ENCODE measurements around the gene ORAI3. TPM values are rescaled to one million over a fixed set of nuclear protein-coding genes. Genes with fewer than 3 reads are reported as not detected.

The ORAI3 gene
- polyA plus RNA-seq, 1 of the 3 experiments (the other 2 are of a cell fraction): 29.0 TPM

- H2AFZ ChIP-seq (ENCODE audit: low read depth): peak overlapping the region; percentile 83
- H3K9me3 ChIP-seq: no peaks in the 10 kb centered on the region
- H3K9me2 ChIP-seq: no peaks in the 10 kb centered on the region
- peaks cover 3 to 12% of the 10 kb centered on the region in 2 experiments for H3K36me3 ChIP-seq (replicated peaks in 1 of 2; ENCODE audit: control insufficient read depth in 1 of 2, insufficient read depth in 2 of 2, low read length in 1 of 2)
- ChIA-PET CTCF (interaction anchor here (0.7 to 7.4 kb wide), 6 partner anchors 16 to 108 kb away, joined by 4 to 48 read pairs (median 6); no protein-coding TSS in a partner anchor), POLR2A (interaction anchor here (0.6 to 1.0 kb wide), 3 partner anchors 20 to 147 kb away, joined by 3 to 6 read pairs (median 4); no protein-coding TSS in a partner anchor)
- H3K4me2 ChIP-seq: peak overlapping the region; percentile 88
- H3K79me2 ChIP-seq (ENCODE audit: insufficient read depth): peaks cover 14% of the 10 kb centered on the region
- peak overlapping the region; percentile 88 to 91 for H3K27ac ChIP-seq (ENCODE audit: low read depth in 2 of 2, low read length in 1 of 2)
- DNase-seq: peak; percentile 92
- peak overlapping the region; percentile 72 to 80 for H3K4me3 ChIP-seq (ENCODE audit: low read depth in 2 of 2, low read length in 1 of 2)
- H3F3A ChIP-seq (replicated peaks; ENCODE audit: insufficient read depth): peaks cover 16% of the 10 kb centered on the region
- no peaks in the 10 kb centered on the region for H3K27me3 ChIP-seq (ENCODE audit: insufficient read depth)
- WGBS (ENCODE audit: low lambda C conversion rate): 1% methylated on average over 26 of the region's 37 CpGs
- peak overlapping the region; percentile 66 for H3K9ac ChIP-seq
- no peaks in the 10 kb centered on the region for H4K20me1 ChIP-seq (ENCODE audit: insufficient read depth)
- H3K4me1 ChIP-seq (ENCODE audit: control insufficient read depth in 1 of 2, insufficient read depth in 2 of 2, low read depth in 1 of 2, low read length in 1 of 2): peaks cover 0 to 15% of the 10 kb centered on the region in 2 experiments; a peak in 1 of 4 replicates
- TF ChIP-seq MXI1 (IDR thresholded peaks at IDR 0.05; ENCODE audit: low read depth, low read length) (0 out of 2 replicates have a peak, but pooled peaks have one; percentile 57), POLR2AphosphoS5 (IDR thresholded peaks at IDR 0.05; ENCODE audit: low read depth, low read length) (peak; percentile 51; the same call in 1 of the 2 replicates), RFX5 (IDR thresholded peaks at IDR 0.05; ENCODE audit: low read length) (no peak), JUND (IDR thresholded peaks at IDR 0.05) (no peak), IRF3 (IDR thresholded peaks at IDR 0.05; ENCODE audit: low read depth, low read length) (no peak), TEAD4 (IDR thresholded peaks at IDR 0.05; ENCODE audit: borderline replicate concordance, insufficient read depth) (no peak), SIN3A (IDR thresholded peaks at IDR 0.05; ENCODE audit: borderline replicate concordance, low read depth, low read length) (0 out of 2 replicates have a peak, but pooled peaks have one; percentile 52), TAF1 (IDR thresholded peaks at IDR 0.05; ENCODE audit: borderline replicate concordance, low read depth, low read length) (peak; percentile 16; the same call in 1 of the 2 replicates), TCF12 (IDR thresholded peaks at IDR 0.05) (no peak), SMC3 (IDR thresholded peaks at IDR 0.05; ENCODE audit: low read depth, low read length) (peak; percentile 90), GATA2 (CRISPR knock-in tag; IDR thresholded peaks at IDR 0.05) (0 out of 2 replicates have a peak, but pooled peaks have one; percentile 14), RAD21 (IDR thresholded peaks at IDR 0.05; ENCODE audit: low read length) (peak; percentile 96)
- TF ChIP-seq, protein P1, sequence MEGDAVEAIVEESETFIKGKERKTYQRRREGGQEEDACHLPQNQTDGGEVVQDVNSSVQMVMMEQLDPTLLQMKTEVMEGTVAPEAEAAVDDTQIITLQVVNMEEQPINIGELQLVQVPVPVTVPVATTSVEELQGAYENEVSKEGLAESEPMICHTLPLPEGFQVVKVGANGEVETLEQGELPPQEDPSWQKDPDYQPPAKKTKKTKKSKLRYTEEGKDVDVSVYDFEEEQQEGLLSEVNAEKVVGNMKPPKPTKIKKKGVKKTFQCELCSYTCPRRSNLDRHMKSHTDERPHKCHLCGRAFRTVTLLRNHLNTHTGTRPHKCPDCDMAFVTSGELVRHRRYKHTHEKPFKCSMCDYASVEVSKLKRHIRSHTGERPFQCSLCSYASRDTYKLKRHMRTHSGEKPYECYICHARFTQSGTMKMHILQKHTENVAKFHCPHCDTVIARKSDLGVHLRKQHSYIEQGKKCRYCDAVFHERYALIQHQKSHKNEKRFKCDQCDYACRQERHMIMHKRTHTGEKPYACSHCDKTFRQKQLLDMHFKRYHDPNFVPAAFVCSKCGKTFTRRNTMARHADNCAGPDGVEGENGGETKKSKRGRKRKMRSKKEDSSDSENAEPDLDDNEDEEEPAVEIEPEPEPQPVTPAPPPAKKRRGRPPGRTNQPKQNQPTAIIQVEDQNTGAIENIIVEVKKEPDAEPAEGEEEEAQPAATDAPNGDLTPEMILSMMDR (IDR thresholded peaks at IDR 0.05): peak; percentile 90
- TF ChIP-seq, protein P2, sequence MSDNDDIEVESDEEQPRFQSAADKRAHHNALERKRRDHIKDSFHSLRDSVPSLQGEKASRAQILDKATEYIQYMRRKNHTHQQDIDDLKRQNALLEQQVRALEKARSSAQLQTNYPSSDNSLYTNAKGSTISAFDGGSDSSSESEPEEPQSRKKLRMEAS (IDR thresholded peaks at IDR 0.05; ENCODE audit: low read depth): peak; percentile 36
Measured at GRCh38 chr16:30921748-30922419, 27.0 kb upstream of the ORAI3 start.
